Stomach (tissue), 9 donors: ENCODE measurements around the gene MYO5B. TPM values are rescaled to one million over a fixed set of nuclear protein-coding genes. Genes with fewer than 3 reads are reported as not detected.

Source experiments
- DNase-seq, 2 donors: peaks; one replicate each; pipeline versions ENCODE4 v3.0.0 to v3.0.0-alpha.2; 2013 to 2019
- H3K27ac ChIP-seq, 5 donors: fragments of 200-600 bp in 4 of 5; sonication (generic) in 4 of 5; one replicate each; pipeline ENCODE4 v1.5.1; 2013 to 2019; ENCODE audit warnings: mild to moderate bottlenecking in 1 of 5, moderate library complexity in 1 of 5
- H3K27me3 ChIP-seq, 3 donors: fragments of 200-600 bp; sonication (generic); one replicate each; pipeline ENCODE4 v1.5.1; 2017 to 2019; ENCODE audit warnings: mixed run types in 1 of 3
- H3K36me3 ChIP-seq, 4 donors: fragments of 200-600 bp; sonication (generic); 1 replicate in 3 of 4; 2 replicates in 1 of 4; pipeline ENCODE4 v1.5.1; 2016 to 2019
- H3K4me1 ChIP-seq, 4 donors: fragments of 200-600 bp; sonication (generic); one replicate each; pipeline ENCODE4 v1.5.1; 2016 to 2019
- H3K4me3 ChIP-seq, 4 donors: fragments of 200-600 bp; sonication (generic) in 3 of 4; one replicate each; pipeline ENCODE4 v1.5.1; 2016 to 2019; ENCODE audit warnings: mild to moderate bottlenecking in 1 of 4
- H3K9me3 ChIP-seq, 4 donors: fragments of 200-600 bp; sonication (generic); one replicate each; pipeline ENCODE4 v1.5.1; 2016 to 2019
- EP300 ChIP-seq: sonication (generic); formaldehyde crosslinking; IDR thresholded peaks from one replicate; pipeline ENCODE4 v1.6.1; 2017; ENCODE audit warnings: antibody characterized with exemption
- POLR2A ChIP-seq, 4 donors: fragments of 450-650 bp; IDR thresholded peaks; one replicate each; pipeline ENCODE4 v1.6.1; 2016; ENCODE audit warnings: antibody characterized with exemption in 4 of 4, control low read depth in 2 of 4, mild to moderate bottlenecking in 1 of 4, moderate library complexity in 1 of 4
- POLR2AphosphoS5 ChIP-seq, 3 donors: sonication (generic); formaldehyde crosslinking; IDR thresholded peaks; one replicate each; pipeline ENCODE4 v1.6.1; 2016; ENCODE audit warnings: antibody characterized with exemption in 3 of 3
- WGBS, 5 donors: extraction: QIAGEN DNeasy Blood & Tissue Kit in 3 of 5; methylation state at CpG; one replicate each; pipeline versions ENCODE4 v1.1.5 to v1.1.7; 2013 to 2018; 5-methylcytosine and 5-hydroxymethylcytosine counted together
- intact Hi-C: fragments of 100-400 bp; cut with DNase I; formaldehyde crosslinking; loops from one replicate; pipeline ENCODE4 v1.15.1; 2023; ENCODE audit warnings: low total_unique reads
- polyA plus RNA-seq, 3 donors: library from polyadenylated mRNA; stranded (reverse); fragments of 200-250 nt; gene quantifications; one replicate each; pipeline ENCODE4 v1.2.3, GENCODE V29; 2013
- total RNA-seq, 5 donors: library from RNA; depleted of rRNA; stranded (reverse); fragments of >200 nt; gene quantifications; one replicate each; pipeline versions ENCODE4 v1.1.0 to v1.2.3, GENCODE V29; 2014 to 2016
- TF ChIP-seq, protein P1 (sequence below), 7 experiments: fragments of 450-650 bp in 4 of 7; fragments of 200-600 bp in 3 of 7; sonication (generic) in 3 of 7; IDR thresholded peaks; one replicate each; pipeline ENCODE4 v1.5.1; 2016 to 2019; ENCODE audit warnings: antibody characterized with exemption in 7 of 7, control low read depth in 2 of 7, mild to moderate bottlenecking in 1 of 7
- donor health status: healthy with polysubstance abuse.
- donor health status: Bipolar disorder and iron deficiency.
- donor health status: healthy.

Gene MYO5B
- total and polyA plus RNA-seq, 8 donors, result 13.6 to 224 (median 33.7) TPM

DNA sequence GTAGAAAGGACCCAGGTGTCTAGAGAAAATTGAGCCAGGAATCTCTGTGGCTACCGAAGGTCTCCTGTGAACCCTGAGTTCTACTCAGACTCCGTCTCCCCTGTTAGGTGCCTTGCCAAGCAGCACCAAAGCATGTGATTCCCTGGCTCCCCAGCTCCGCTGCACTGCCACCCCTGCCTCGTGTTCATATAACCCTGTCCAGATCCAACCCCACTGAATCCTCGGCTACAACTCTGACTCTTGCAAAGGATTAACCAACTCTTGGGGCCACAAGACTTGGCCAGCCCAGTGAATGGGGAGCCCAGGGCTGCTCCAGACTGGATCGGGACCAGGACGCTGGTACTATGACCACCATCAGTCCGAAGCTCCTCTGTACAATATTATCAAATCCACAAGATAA is 344.3 kb downstream of the MYO5B start:
- H3K36me3 ChIP-seq, result peaks cover 0 to 7% (median 3%) of the 10 kb centered on the region in 4 donors
- intact Hi-C loops, result no loop called here
- H3K27me3 ChIP-seq, result peaks cover 0 to 29% (median 0%) of the 10 kb centered on the region in 3 donors
- peak overlapping the region in 2 of 5 donors; percentile 68 to 79 for H3K27ac ChIP-seq
- no peak overlapping the region for H3K4me3 ChIP-seq
- peak in 1 of 2 donors; percentile 20 for DNase-seq
- peaks cover 0 to 25% (median 7%) of the 10 kb centered on the region in 4 donors for H3K4me1 ChIP-seq
- H3K9me3 ChIP-seq, result no peaks in the 10 kb centered on the region
- 94 to 97% (median 94%) methylated on average over 8 of the region's 8 CpGs for WGBS, 5 donors
- TF ChIP-seq EP300 (no peak), POLR2AphosphoS5 (IDR thresholded peaks at IDR 0.05) (no peak), POLR2A (IDR thresholded peaks at IDR 0.05) (no peak)
- TF ChIP-seq, protein P1, sequence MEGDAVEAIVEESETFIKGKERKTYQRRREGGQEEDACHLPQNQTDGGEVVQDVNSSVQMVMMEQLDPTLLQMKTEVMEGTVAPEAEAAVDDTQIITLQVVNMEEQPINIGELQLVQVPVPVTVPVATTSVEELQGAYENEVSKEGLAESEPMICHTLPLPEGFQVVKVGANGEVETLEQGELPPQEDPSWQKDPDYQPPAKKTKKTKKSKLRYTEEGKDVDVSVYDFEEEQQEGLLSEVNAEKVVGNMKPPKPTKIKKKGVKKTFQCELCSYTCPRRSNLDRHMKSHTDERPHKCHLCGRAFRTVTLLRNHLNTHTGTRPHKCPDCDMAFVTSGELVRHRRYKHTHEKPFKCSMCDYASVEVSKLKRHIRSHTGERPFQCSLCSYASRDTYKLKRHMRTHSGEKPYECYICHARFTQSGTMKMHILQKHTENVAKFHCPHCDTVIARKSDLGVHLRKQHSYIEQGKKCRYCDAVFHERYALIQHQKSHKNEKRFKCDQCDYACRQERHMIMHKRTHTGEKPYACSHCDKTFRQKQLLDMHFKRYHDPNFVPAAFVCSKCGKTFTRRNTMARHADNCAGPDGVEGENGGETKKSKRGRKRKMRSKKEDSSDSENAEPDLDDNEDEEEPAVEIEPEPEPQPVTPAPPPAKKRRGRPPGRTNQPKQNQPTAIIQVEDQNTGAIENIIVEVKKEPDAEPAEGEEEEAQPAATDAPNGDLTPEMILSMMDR (IDR thresholded peaks at IDR 0.05), result no peak

DNA sequence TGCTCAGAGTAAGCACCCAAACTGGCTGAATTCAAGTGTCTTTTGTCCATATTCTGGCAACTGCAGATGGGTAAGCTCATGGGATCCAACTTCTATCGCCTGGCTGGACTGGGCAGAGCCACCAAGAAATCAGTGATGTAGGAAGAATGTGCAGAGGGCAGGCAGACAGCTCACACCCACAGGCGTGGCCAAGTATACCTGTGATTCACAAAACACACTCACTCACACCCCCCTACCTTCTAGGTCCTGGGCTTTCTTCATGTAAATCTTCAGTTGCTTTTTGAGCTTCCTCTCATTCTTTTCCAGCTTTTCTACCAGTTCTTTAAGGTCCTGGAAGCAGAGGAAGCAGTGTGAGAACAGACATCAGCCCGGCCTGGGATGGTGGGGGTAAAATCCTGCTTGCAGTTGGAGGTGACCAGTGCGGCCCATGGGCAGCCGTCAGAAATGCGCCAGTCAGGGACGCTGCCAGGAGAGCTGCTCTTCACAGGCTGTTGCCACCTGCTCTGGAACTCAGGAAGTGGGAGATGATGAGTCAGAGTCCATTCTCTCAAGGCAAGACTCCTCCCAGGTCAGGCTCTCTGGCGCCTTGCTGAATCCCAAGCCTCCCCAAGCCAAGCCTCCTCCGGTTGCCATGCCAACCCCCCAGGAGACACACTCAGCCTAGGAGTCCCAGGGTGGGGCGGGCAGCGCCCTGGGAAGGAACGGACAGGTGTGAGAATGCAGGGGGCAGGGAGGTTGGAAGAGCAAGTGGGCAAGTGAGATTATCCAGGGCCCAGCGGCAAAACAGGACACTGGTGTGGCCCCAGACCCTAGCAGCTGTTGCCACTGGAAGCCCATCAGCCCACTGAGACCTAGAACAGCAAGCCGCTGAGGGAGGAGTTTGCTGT is 345.4 kb downstream of the MYO5B start:
- intact Hi-C loops, result no loop called here
- Histone ChIP-seq H3K27ac (peak overlapping the region in 3 of 5 donors; percentile 68 to 79 (median 75)), H3K27me3 (peaks cover 0 to 29% (median 0%) of the 10 kb centered on the region in 3 donors), H3K4me1 (peaks cover 0 to 26% (median 7%) of the 10 kb centered on the region in 4 donors), H3K9me3 (no peaks in the 10 kb centered on the region), H3K4me3 (no peak overlapping the region), H3K36me3 (peaks cover 0 to 8% (median 4%) of the 10 kb centered on the region in 4 donors)
- no peak for TF ChIP-seq POLR2A (IDR thresholded peaks at IDR 0.05)
- TF ChIP-seq EP300, result no peak
- TF ChIP-seq, protein P1 (IDR thresholded peaks at IDR 0.05), result no peak
- peak in 2 of 3 donors; percentile 4 to 57 for TF ChIP-seq POLR2AphosphoS5 (IDR thresholded peaks at IDR 0.05)
- WGBS, 5 donors, result 36 to 59% (median 55%) methylated on average over 13 to 14 of the region's 14 CpGs
- peak; percentile 72 to 91 for DNase-seq

DNA sequence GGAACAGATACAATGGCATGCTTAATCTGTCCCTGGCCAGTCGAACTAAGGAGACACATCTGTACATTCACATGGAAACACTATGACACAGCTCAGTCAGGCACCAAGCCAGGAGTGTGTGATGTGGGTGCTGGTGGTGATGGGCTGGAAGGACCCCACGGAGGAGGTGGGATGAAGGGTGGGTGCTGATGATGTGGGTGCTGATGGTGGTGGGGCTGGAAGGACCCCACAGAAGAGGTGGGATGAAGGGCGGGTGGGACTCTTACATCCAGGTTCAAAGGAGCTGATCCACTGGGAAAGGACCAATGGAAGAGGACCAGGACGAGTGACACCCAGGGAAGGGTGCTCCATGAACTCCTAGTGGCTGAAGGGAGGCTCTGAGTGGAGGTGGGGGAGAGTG is 346.8 kb downstream of the MYO5B start:
- Histone ChIP-seq H3K4me1 (peaks cover 0 to 26% (median 7%) of the 10 kb centered on the region in 4 donors), H3K27me3 (peaks cover 0 to 29% (median 0%) of the 10 kb centered on the region in 3 donors), H3K9me3 (no peaks in the 10 kb centered on the region), H3K27ac (peak overlapping the region in 1 of 5 donors; percentile 79), H3K36me3 (peaks cover 0 to 8% (median 4%) of the 10 kb centered on the region in 4 donors), H3K4me3 (no peak overlapping the region)
- TF ChIP-seq EP300, result no peak
- no peak for DNase-seq
- intact Hi-C loops, result no loop called here
- 78 to 88% (median 80%) methylated on average over 4 of the region's 4 CpGs for WGBS, 5 donors

DNA sequence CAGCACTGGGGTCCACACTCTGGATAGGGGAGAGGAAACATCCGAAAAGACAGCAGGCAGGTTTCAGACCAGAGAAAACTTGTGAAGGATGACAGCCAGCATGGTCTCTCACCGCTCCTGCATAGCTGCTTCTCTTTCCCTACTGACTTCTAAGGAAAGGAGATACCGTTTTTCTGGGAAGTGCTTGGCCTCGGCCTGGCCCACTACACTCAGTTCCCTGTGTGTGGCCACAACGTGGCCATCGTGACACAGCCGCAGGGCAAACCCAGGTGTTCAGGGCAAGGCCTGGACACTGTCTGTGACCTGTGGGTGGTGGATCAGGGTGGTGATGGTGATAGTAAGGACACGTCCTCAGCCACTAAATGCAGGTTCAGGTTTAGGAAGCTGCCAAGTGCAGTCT is 347.4 kb downstream of the MYO5B start:
- intact Hi-C loops, result no loop called here
- Histone ChIP-seq H3K27me3 (peaks cover 0 to 29% (median 0%) of the 10 kb centered on the region in 3 donors), H3K36me3 (peaks cover 0 to 14% (median 8%) of the 10 kb centered on the region in 4 donors), H3K9me3 (no peaks in the 10 kb centered on the region), H3K27ac (no peak overlapping the region), H3K4me1 (peaks cover 0 to 26% (median 7%) of the 10 kb centered on the region in 4 donors), H3K4me3 (no peak overlapping the region)
- WGBS, 5 donors, result 82 to 94% (median 92%) methylated on average over 8 of the region's 8 CpGs
- TF ChIP-seq POLR2A (IDR thresholded peaks at IDR 0.05), result no peak
- DNase-seq, result no peak

DNA sequence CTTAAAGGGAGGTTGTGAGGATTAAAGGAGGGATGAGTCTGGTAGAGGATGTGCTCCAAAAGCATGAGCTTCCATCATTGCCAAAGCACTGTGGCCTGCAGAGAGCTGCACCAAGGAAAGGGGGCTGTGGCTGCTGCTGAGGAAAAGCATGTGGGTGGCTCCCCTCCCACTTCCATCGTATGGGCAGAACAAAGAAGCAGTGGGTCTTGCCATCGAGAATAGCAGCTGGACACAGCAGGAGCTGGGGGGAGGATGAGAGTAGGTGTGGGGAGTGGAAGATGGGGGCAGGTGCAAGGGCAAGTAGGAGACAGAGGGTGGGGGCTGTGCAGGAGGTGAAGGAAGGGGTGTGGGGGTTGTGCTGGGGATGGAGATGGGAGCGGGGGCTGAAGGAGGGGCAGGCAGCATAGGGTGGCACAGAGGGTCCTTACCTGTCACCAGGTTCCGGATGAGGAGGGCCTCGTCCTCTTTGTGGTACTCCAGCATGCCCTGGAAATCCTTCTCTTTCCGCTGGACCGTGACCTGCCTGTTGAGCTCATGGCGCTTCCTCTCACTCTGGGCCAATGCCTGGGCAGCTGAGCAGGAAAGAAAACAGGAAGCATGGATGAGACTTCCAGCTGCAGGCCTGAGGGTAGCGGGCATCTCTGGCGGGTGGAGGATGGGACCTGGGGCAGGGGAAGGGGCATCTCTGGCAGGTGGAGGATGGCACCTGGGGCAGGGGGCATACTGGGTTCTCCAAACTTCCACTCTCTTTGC is 348.1 kb downstream of the MYO5B start:
- no peak overlapping the region for H3K4me3 ChIP-seq
- TF ChIP-seq EP300, result no peak
- peaks cover 0 to 26% (median 7%) of the 10 kb centered on the region in 4 donors for H3K4me1 ChIP-seq
- intact Hi-C loops, result no loop called here
- no peak for DNase-seq
- 68 to 79% (median 75%) methylated on average over 9 to 10 of the region's 10 CpGs for WGBS, 5 donors
- H3K9me3 ChIP-seq, result no peaks in the 10 kb centered on the region
- no peak overlapping the region for H3K27ac ChIP-seq
- H3K27me3 ChIP-seq, result peaks cover 0 to 29% (median 0%) of the 10 kb centered on the region in 3 donors
- H3K36me3 ChIP-seq, result peaks cover 0 to 21% (median 10%) of the 10 kb centered on the region in 4 donors
